ENCODE results near the gene BANP. TPM values are rescaled to one million over a fixed set of nuclear protein-coding genes. Genes with fewer than 3 reads are reported as not detected.
"Not testable (repeated sequence)": the region's sequence is repeated elsewhere in the genome, so short reads cannot be mapped to it uniquely, and the experiment has no call there.

BANP gene
- total RNA-seq, 1 donor from 2014 or later: 40.8 TPM

DNA sequence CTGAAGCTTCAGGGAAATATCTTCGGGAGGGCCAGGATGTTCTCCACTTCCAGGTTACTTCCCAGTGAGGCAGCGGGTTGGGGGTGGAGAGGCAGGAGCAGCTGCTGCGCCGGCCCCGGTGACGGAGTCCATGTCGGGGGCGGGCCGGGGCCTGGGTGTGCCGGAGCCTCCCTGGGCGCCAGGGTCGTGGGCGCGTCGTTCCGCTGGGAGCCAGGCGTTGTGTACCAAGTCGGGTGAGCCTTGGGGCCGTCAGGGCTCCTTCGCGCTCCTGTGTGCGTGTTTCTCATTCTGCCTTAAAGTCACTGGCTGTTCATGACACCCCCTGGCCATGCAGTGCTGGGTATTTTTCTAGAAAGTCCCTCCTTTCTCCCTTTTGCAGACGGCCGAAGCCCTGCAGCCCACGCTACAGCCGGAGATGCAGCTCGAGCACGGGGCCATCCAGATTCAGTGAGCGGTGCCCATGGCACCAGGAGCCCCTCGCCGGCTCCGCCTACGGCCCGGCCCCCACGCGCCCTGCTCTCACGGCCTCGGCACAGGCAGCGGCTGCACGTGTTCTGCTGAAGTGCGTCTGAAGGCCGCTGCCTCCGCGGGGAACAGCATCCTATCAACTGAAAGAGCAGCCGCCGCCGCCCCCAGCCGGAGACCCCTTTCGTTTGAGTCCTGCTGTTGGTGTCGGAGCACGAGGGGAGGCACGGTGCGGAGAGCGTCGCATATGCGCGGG, 125.1 kb downstream of the BANP start:
- no peak overlapping the region for H3K27ac Mint-ChIP-seq
- no peaks in the 10 kb centered on the region for H3K4me1 Mint-ChIP-seq (ENCODE audit: low read depth)
- peaks cover 3% of the 10 kb centered on the region for H3K36me3 Mint-ChIP-seq (ENCODE audit: low read depth)
- intact Hi-C loops (cut with micrococcal nuclease): no loop called here
- H3K27me3 Mint-ChIP-seq (ENCODE audit: low read depth): no peaks in the 10 kb centered on the region
- H3K4me3 Mint-ChIP-seq (ENCODE audit: low read depth): no peak overlapping the region
- no peaks in the 10 kb centered on the region for H3K9me3 Mint-ChIP-seq
- DNase-seq (ENCODE audit: low spot score): no peak

DNA sequence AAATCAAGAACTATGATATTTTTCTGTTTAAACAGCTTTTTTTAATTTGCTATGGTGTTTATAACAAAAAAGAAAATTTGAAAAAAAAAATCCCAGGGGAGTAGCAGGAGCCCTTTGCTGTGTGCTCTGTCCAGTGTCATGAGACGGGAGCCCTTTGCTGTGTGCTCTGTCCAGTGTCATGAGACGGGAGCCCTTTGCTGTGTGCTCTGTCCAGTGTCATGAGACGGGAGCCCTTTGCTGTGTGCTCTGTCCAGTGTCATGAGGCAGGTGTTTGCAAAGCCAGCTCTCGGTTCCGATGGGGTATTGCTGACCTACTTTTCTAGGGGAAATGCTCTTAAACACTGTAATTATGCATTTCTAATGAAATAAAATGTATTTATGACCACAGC, 125.7 kb downstream of the BANP start:
- H3K4me3 Mint-ChIP-seq (ENCODE audit: low read depth); H3K27me3 Mint-ChIP-seq (ENCODE audit: low read depth); H3K9me3 Mint-ChIP-seq; DNase-seq (ENCODE audit: low spot score); intact Hi-C loops (cut with micrococcal nuclease); H3K4me1 Mint-ChIP-seq (ENCODE audit: low read depth); H3K27ac Mint-ChIP-seq; H3K36me3 Mint-ChIP-seq (ENCODE audit: low read depth): not testable (repeated sequence)

DNA sequence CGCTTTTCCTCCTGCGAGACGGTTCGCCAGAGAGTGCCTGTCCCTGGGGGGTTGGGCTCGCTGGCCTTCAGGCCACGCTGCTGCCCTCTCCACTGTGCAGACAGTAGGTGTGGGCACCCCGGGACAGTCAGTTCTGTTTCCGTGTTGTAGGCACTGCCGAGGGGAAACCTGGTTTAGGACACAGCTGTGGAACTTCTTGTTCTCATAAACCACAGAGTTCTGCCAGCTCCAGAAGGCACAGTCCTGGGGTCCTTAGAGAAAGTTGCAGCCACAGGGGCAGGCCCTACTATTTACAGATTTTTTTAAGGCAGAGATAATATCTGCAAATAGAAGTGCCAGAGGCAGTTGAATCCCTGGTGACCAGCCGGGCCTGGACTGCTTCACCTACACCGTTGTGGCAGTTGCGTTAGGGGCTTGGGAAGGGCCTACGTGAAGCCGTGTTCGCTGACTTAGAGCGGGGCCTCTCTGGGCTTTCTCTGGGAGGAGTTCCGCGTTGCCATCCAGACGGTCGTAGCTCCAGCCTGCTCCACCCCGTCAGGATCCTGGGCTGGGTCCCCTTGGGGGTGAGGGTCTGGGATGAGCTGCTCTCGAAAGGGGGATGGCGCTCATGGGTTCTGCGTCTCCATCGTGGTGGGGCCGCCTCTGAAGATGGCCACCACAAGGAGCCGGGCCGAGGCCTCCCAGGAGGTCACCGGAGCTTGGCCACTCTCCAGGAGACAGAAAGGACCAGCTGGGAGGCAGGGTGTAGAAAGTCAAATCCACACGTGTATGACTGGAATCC, 126.3 kb downstream of the BANP start:
- Mint-ChIP-seq H3K27ac (no peak overlapping the region), H3K4me3 (ENCODE audit: low read depth) (no peak overlapping the region), H3K9me3 (no peaks in the 10 kb centered on the region), H3K36me3 (ENCODE audit: low read depth) (peaks cover 3% of the 10 kb centered on the region), H3K4me1 (ENCODE audit: low read depth) (no peaks in the 10 kb centered on the region), H3K27me3 (ENCODE audit: low read depth) (no peaks in the 10 kb centered on the region)
- DNase-seq (ENCODE audit: low spot score): no peak
- intact Hi-C loops (cut with micrococcal nuclease): no loop called here

DNA sequence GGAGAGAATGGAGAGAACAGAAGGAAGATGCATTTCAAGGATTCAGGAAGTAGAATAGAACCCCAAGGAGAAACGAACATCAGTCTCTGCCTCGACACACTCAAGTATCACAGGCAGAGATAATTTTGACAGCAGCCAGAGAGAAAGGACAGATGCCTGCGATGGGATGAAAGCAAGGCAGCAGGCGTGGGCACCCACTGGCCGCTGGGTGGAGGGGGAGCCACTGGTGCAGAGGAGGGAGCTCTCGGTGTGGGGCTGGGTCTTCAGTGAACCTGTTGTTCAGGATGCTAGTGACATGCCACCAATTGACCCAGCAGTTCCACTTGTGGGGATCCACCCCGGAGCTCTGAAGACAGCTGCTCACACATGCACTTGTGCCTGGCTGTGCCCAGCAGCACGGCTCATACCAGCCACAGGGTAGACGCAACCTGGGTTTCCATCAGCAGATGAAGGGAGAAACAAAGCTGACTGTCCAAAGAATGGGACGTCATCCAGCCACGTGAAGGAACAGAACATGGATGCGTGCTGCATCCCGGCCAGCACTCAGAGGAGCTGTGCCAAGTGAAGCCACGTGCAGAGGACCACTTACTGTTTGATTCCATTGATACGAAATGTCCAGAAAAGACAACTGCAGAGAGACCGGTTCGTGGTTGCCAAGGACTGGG, 127.0 kb downstream of the BANP start:
- DNase-seq (ENCODE audit: low spot score): no peak
- H3K36me3 Mint-ChIP-seq (ENCODE audit: low read depth): peaks cover 3% of the 10 kb centered on the region
- intact Hi-C loops (cut with micrococcal nuclease): no loop called here
- H3K4me1 Mint-ChIP-seq (ENCODE audit: low read depth): no peaks in the 10 kb centered on the region
- H3K4me3 Mint-ChIP-seq (ENCODE audit: low read depth): no peak overlapping the region
- H3K27ac Mint-ChIP-seq: no peak overlapping the region
- H3K9me3 Mint-ChIP-seq: no peaks in the 10 kb centered on the region
- no peaks in the 10 kb centered on the region for H3K27me3 Mint-ChIP-seq (ENCODE audit: low read depth)

DNA sequence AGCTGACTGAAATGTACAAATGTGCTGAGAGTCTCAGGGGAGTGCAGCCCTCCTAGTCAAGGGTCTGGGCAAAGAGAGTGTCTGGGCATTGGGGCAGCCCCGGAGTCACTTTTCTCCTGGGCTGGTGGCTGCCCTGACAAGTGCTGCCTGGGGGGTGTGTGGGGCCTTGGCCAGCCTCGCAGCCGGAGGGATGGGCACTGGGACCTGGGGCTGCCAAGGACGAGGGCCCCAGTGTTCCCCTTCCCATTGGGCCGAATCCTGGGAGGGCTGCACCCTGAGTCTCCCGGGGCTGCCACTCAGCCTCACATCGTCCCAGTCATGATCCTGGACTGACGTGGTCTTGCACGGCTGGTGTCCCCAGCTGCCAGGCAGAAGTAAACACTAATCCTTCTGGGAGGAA, 132.3 kb downstream of the BANP start:
- H3K9me3 Mint-ChIP-seq: no peaks in the 10 kb centered on the region
- no peak for DNase-seq (ENCODE audit: low spot score)
- H3K27me3 Mint-ChIP-seq (ENCODE audit: low read depth): no peaks in the 10 kb centered on the region
- H3K36me3 Mint-ChIP-seq (ENCODE audit: low read depth): no peaks in the 10 kb centered on the region
- no peak overlapping the region for H3K27ac Mint-ChIP-seq
- no peaks in the 10 kb centered on the region for H3K4me1 Mint-ChIP-seq (ENCODE audit: low read depth)
- no peak overlapping the region for H3K4me3 Mint-ChIP-seq (ENCODE audit: low read depth)
- intact Hi-C loops (cut with micrococcal nuclease): no loop called here

DNA sequence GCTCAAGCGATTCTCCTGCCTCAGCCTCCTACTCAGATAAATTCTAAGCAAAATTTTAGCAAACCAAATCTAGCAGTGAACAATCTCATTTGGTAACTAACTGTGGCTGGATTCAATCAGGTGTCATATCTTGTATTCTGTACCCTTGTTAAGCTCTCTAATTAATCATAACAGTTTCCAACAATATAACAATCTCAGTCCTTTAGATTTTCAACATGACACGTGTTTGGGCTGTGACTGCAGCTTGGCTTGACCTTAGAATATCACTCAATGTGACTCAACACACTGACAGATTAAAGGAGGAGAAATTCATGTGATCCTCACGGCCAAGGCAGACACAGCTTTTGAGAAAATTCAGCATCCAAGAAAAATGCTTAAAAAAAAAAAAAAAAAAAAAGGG, 133.6 kb downstream of the BANP start:
- Mint-ChIP-seq H3K4me1 (ENCODE audit: low read depth) (no peaks in the 10 kb centered on the region), H3K36me3 (ENCODE audit: low read depth) (no peaks in the 10 kb centered on the region), H3K4me3 (ENCODE audit: low read depth) (no peak overlapping the region), H3K9me3 (no peaks in the 10 kb centered on the region), H3K27ac (no peak overlapping the region), H3K27me3 (ENCODE audit: low read depth) (no peaks in the 10 kb centered on the region)
- intact Hi-C loops (cut with micrococcal nuclease): no loop called here
- DNase-seq (ENCODE audit: low spot score): no peak

DNA sequence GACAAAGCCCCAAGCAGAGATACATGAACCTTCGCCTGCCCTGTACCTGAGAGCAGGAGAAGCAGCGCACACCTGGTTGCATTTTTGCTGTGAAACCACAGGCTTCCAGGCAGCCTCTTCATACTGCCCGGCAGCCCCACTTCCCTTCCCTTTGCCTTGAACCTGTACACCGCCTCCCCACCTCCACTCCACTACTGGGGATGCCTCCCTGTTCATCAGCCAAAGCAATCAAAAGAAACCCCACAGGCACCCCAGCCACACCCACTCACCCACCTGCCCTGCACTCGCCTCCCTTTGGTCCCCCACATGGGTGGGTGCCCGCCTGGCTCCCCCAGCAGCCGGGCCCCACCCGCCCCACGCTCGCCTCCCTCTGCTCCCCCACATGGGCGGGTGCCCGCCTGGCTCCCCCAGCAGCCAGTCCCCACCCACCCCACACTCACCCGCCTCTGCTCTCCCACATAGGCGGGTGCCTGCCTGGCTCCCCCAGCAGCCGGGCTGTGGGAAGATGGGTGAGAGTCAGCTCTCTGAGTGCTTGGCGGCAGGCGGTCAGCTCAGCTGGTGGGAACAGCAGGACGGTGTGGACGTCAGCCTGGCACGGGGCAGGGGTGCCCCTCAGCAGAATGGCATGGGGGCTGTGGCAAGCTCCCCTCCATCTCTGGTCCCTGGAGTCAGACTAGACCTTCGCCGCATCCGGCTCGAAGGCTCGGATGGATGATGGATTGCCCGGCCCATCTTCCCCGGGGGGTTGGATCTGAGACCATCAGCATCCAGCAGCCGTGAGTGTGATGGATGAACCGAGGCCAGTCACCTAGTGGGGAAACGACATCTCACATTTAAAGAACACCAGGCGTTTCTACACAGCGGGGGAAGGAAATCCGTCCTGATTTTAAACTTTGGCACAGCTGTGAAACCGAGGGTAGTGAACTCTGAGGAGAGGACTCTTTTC, 135.6 kb downstream of the BANP start:
- H3K27ac Mint-ChIP-seq: no peak overlapping the region
- intact Hi-C loops (cut with micrococcal nuclease): no loop called here
- H3K9me3 Mint-ChIP-seq: no peaks in the 10 kb centered on the region
- no peaks in the 10 kb centered on the region for H3K36me3 Mint-ChIP-seq (ENCODE audit: low read depth)
- no peaks in the 10 kb centered on the region for H3K27me3 Mint-ChIP-seq (ENCODE audit: low read depth)
- H3K4me1 Mint-ChIP-seq (ENCODE audit: low read depth): no peaks in the 10 kb centered on the region
- DNase-seq (ENCODE audit: low spot score): no peak
- H3K4me3 Mint-ChIP-seq (ENCODE audit: low read depth): no peak overlapping the region

DNA sequence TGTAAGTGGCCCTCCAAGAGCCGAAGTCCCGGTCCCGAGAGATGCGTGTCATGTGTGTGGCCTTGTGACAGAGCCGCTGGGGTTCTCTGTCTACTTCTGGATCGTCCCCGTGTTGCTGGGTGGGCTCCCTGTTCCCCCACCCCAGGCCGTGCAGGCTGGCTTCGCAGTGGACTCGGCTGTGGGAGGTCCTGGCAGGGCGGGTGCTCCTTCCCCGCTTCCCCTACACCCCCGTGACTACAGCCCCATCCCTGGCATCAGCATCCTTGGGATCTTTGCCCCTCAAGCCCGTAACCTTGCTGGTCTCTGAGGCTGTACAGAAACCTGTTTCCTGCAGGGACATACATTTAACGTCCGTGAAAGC, 136.3 kb downstream of the BANP start:
- H3K4me1 Mint-ChIP-seq (ENCODE audit: low read depth): no peaks in the 10 kb centered on the region
- H3K27ac Mint-ChIP-seq: no peak overlapping the region
- intact Hi-C loops (cut with micrococcal nuclease): no loop called here
- no peak overlapping the region for H3K4me3 Mint-ChIP-seq (ENCODE audit: low read depth)
- no peak for DNase-seq (ENCODE audit: low spot score)
- no peaks in the 10 kb centered on the region for H3K36me3 Mint-ChIP-seq (ENCODE audit: low read depth)
- no peaks in the 10 kb centered on the region for H3K27me3 Mint-ChIP-seq (ENCODE audit: low read depth)
- H3K9me3 Mint-ChIP-seq: no peaks in the 10 kb centered on the region

DNA sequence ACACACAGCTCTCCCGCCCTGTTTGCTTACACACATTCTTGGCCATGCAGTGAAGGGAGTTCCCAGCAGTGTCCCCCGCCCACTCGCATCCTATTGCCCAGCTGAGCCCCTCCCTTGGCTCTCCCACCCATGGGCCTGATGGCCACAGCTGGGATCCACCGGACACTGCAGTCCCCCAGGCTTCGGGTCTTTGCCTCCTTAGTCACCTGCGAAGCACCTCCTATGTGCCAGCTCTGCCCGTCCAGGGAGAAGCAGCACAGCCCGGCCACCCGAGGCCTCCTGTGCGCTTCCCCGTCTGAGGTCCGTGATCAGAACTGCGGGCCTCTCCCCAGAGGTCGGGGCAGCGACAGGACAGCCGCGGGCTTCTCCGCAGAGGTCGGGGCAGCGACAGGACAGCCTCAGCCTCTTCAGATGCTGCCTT, 136.9 kb downstream of the BANP start:
- Mint-ChIP-seq H3K4me3 (ENCODE audit: low read depth) (no peak overlapping the region), H3K27me3 (ENCODE audit: low read depth) (no peaks in the 10 kb centered on the region), H3K27ac (no peak overlapping the region), H3K9me3 (no peaks in the 10 kb centered on the region), H3K36me3 (ENCODE audit: low read depth) (no peaks in the 10 kb centered on the region), H3K4me1 (ENCODE audit: low read depth) (no peaks in the 10 kb centered on the region)
- intact Hi-C loops (cut with micrococcal nuclease): no loop called here
- no peak for DNase-seq (ENCODE audit: low spot score)

DNA sequence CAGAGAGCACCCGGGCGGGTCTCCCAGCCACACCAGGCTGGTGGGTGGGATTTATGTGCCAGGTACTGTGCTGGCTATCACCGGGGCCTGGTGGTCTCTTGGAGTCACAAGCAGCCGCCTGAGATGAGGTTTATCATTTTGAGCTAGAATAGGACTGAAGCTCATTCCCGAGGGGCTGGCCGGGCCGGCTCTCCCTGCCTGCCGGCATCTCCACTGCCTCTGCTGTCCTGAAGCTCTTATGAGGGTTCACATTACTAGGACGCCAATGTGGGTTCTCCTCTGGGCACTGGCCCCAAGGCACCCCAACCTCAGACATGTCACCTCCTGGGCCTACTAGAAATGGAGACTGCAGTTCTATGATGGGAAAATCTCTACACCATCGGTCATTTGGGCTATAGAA, 137.4 kb downstream of the BANP start:
- H3K27ac Mint-ChIP-seq; H3K36me3 Mint-ChIP-seq (ENCODE audit: low read depth); intact Hi-C loops (cut with micrococcal nuclease); H3K4me1 Mint-ChIP-seq (ENCODE audit: low read depth); DNase-seq (ENCODE audit: low spot score); H3K4me3 Mint-ChIP-seq (ENCODE audit: low read depth); H3K27me3 Mint-ChIP-seq (ENCODE audit: low read depth); H3K9me3 Mint-ChIP-seq: not testable (repeated sequence)

DNA sequence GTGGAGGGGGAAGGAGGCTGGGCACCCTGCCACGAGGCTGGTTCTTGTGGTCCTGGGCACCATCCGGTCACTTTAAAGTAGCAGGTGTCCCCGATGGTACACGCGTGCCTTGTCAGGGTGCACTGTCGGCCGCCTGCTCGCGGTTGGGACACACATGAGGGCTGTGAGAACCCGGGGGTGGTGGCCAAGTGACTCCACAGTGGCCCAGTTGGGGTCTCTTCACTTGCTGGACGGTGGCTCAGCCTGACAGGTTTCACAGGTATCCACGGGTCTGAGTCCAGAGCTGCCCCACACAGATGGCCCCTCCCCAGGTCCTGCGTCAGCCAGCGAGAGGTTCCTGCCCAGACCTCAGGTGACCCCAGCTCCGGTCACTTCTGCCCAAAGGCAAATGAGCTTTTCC, 137.8 kb downstream of the BANP start:
- not testable (repeated sequence) for H3K4me1 Mint-ChIP-seq (ENCODE audit: low read depth); DNase-seq (ENCODE audit: low spot score); H3K36me3 Mint-ChIP-seq (ENCODE audit: low read depth)

DNA sequence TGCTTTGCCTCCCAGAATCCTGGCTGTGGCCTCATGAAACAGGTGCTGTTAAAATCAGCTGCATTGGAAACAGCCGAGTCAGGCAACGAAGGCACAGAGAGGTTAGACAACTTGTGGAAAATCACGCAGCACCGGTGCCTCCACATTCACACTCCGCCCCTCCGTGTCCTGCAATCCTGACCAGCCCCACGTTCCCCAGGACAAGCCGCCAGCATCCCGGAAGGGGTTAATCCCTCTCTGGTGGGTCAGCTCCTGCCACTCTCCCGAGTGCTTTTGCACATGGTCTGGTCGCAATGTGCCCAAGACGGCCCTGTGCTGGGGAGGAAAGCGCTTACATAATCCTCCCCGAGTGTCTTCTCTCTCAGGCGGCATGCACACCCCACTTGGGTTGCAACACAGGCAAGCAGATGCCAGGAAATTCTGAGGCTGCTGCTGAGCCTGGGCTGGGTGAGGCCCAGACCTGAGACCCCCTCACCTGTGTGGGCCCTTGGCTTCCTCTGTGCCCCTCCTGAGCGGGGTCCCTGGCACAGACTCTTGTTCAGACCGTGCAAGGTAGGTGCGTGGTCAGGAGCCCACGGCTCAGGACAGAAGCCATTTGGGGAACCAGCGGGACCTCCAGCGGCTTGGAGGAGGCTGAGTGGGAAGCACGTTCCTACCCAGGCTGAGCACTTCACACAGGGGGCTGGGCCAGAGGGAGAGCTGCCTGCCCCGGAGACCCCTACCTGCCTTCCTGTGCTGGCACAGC, 138.6 kb downstream of the BANP start:
- DNase-seq (ENCODE audit: low spot score); H3K4me1 Mint-ChIP-seq (ENCODE audit: low read depth); H3K4me3 Mint-ChIP-seq (ENCODE audit: low read depth); H3K9me3 Mint-ChIP-seq; H3K27ac Mint-ChIP-seq; intact Hi-C loops (cut with micrococcal nuclease); H3K27me3 Mint-ChIP-seq (ENCODE audit: low read depth); H3K36me3 Mint-ChIP-seq (ENCODE audit: low read depth): not testable (repeated sequence)

More for the DNA sequence above, 137.8 kb downstream of the BANP start:
- H3K27me3 Mint-ChIP-seq (ENCODE audit: low read depth); H3K27ac Mint-ChIP-seq; H3K4me3 Mint-ChIP-seq (ENCODE audit: low read depth); H3K9me3 Mint-ChIP-seq; intact Hi-C loops (cut with micrococcal nuclease): not testable (repeated sequence)
